ENCODE measurements around the gene COG3.
"Not testable (repeated sequence)": the region's sequence is repeated elsewhere in the genome, so short reads cannot be mapped to it uniquely, and the experiment has no call there.

COG3 gene, protein sequence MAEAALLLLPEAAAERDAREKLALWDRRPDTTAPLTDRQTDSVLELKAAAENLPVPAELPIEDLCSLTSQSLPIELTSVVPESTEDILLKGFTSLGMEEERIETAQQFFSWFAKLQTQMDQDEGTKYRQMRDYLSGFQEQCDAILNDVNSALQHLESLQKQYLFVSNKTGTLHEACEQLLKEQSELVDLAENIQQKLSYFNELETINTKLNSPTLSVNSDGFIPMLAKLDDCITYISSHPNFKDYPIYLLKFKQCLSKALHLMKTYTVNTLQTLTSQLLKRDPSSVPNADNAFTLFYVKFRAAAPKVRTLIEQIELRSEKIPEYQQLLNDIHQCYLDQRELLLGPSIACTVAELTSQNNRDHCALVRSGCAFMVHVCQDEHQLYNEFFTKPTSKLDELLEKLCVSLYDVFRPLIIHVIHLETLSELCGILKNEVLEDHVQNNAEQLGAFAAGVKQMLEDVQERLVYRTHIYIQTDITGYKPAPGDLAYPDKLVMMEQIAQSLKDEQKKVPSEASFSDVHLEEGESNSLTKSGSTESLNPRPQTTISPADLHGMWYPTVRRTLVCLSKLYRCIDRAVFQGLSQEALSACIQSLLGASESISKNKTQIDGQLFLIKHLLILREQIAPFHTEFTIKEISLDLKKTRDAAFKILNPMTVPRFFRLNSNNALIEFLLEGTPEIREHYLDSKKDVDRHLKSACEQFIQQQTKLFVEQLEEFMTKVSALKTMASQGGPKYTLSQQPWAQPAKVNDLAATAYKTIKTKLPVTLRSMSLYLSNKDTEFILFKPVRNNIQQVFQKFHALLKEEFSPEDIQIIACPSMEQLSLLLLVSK

DNA sequence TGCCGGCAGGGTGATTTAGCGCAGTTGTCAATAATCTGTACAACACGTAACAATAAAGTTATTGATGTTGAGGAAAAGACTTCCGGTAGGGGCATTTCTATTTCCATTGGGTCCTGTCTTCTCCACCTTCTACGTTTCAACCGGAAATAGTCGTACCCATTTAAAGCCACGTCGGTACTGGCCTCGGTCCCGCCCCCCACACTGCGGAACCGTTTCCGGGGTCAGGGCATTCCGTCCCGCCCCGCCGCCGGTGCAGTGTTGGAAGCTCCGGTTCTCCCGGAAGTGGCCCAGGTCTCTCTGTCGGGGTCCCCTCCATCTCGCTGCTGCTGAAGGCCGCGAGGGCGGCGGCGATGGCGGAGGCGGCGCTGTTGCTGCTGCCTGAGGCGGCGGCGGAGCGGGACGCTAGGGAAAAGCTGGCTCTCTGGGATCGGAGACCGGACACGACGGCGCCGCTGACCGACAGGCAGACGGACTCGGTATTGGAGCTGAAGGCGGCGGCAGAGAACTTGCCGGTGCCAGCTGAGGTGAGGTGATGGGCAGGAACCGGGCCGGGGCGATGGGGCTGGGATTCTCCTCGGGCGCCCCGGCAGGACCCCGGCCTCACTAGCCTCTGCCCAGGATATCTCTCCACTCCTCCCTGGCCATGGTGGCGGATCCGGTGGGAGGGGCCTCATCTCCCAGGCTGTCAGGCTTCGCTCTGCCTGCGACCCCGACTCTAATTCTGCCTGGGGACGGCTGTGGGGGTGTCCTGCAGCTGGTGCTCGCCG lies at the start of gene COG3:
TSS of gene COG3 (plus strand) at position 253 of the 767 bp plus-strand sequence. CDS start at position 351, 98 bp downstream.
- peak; percentile 89 for DNase-seq (ENCODE audit: low read depth in 2 of 2)

DNA sequence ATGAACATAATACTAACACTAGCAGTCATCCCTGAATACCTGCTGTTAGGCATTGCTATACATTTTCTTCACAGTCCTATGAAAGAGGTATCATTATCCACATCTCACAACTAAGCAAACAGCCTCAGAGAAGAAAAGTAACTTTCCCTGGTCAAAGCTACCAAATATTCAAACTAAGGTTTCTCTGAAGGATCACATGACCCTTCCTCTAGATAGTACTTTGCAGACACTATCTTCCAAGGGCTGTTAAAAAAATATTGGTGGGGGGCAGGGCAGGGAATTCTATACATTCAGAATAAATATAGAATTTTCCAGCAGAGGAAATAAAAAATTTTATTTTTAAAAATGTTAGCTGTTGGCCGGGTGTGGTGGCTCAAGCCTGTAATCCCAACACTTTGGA lies 49.6 kb upstream of the COG3 start:
- no peak for DNase-seq (ENCODE audit: low read depth in 2 of 2)

DNA sequence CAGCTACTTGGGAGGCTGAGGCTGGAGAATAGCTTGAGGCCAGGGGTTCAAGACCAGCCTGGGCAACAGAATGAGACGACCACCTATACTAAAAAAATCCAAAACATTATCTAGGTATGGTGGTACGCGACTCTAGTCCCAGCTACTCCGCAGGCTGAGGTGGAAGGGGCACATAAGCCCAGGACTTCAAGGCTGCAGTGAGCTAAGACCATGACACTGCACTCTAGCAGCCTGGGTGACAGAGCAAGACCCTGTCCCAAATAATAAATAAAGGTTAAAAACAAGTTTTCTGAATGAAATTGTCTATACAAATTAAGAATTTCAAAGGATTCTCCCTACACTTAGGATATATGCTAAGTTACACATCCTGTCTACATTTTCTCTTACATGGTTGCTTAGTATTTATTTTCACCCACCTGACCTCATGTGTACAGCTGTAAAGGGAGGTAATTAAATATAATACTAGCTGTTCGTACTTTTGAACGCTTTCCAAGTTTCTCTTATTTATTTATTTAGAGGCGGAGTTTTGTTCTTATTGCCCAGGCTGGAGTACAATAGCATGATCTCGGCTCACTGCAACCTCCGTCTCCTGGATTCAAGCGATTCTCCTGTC lies 48.1 kb upstream of the COG3 start:
- DNase-seq (ENCODE audit: low read depth in 2 of 2) = no peak

DNA sequence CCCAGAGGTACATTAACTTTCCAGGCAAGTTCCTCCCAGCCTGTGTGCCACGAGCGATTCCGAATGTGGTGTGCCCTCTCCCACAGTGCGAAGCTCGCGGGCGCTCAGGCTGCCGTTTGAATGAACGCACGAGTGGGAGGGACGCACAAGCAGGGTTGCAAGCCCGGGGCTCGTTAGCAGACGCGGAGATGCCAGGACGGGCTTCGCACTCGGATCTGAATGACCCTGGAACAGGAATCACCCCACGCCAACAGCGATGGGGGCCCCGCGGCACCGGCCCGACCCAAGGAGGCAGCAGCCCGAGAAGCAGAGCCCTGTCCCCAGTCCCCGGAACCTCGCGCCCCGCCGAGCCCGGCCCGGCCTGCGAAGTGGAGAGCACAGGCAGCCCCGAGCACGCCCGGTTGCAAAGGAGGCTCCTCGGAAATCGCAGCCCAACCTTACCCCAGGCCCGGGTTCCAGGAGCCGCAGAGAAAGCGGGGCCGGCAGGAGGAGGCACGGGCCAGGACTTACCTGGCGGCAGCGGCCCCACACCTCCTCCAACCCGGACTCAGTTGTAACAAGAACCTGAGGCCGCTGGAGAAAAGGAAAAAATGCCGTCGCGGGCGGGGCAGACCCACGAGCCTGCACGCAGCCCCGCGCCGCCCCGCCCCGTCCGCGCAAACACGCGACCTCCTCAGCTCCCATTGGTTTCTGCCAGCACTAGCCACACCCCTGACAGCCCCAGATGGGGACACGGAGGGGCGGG lies 46.8 kb upstream of the COG3 start, which contains the start of gene SLC25A30:
TSS of gene SLC25A30 (minus strand) at position 584 of the 745 bp plus-strand sequence. CDS start 6,948 bp downstream, outside the sequence.
- DNase-seq (ENCODE audit: low read depth in 2 of 2) = peak; percentile 78 to 84

DNA sequence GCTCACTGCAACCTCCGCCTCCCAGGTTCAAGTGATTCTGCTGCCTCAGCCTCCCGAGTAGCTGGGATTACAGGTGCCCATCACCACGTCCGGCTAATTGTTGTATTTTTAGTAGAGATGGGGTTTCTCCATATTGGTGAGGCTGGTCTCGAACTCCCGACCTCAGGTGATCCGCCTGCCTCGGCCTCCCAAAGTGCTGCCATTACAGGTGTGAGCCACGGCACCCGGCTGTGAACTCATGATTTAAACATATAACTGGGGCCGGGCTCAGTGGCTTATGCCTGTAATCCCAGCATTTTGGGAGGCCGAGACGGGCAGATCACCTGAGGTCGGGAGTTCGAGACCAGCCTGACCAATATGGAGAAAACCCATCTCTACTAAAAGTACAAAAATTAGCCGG lies 45.4 kb upstream of the COG3 start:
- not testable (repeated sequence) for DNase-seq (ENCODE audit: low read depth in 2 of 2)

DNA sequence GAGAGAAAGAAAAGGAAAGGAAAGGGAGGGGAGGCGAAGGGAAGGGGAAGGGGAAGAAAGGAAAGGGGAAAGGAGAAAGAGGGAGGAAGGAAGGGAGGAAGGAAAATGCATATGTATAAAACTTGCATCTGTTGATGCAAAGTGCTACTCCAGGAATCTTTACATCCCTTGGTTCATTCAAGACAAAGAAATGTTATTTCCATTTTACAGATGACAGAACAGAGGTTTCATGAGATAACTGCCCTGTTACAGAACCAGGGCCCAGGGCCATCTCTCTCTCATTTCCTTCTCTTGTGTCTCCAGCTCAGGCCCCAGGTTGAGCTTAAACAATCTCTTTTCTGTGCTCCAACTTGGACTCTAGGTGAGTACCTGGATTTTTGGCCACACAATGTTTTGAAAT lies 44.8 kb upstream of the COG3 start:
- no peak for DNase-seq (ENCODE audit: low read depth in 2 of 2)

DNA sequence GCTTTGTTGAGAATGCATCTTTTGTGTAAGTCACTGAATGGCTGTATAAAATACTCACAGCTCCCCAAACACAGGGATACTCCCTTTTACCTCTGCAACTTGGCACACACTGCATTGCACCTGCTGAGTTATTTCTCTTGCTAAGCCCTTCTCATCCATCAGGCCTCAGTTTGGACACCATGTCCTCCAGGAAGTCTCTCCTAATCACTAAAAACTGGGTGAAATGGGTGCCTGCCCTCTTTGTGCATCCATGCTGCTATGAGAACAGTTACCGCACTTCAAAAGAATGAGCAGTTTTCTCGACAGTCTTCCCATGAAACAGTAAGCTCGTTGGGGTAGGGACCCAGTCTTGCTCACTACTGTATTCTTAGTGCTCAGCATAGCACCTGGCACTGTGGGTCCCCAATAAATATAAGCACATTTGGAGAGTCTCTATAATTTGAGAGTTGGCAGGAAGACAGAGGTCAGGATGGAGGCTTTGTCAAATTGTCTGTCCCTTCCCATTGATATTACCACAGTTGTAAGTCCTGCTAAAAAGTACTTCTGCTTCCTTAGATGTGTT lies 41.9 kb upstream of the COG3 start:
- DNase-seq (ENCODE audit: low read depth in 2 of 2) = no peak

DNA sequence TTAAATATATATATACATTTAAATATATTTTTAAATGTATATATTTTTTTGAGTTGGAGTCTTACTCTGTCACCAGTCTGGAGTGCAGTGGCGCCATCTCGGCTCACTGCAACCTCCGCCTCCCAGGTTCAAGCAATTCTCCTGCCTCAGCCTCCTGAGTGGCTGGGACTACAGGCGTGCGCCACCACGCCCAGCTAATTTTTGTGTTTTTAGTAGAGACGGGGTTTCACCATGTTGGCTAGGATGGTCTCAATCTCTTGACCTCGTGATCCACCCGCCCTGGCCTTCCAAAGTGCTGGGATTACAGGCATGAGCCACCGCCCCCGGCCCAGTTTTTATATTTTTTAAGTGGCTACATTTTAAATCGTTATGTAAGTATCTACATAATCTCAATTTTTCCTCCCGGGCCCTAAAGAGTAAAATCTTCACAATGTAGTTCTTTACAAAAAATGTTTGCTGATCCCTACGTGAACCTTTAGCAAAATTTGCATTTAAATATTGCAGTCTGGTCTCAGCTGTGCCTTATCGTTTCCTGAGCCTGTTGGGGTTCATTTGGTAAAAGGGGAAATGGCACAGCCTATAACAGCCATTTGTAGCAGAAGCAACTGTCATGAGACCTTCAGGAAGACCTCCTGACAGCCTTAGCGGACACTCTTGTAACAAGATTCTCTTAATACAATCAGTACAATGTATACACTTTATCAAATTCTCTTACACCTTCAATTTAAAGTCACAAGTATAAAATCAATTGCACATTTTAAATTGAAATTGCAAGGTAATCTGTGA lies 38.5 kb upstream of the COG3 start:
- DNase-seq (ENCODE audit: low read depth in 2 of 2) = not testable (repeated sequence)

DNA sequence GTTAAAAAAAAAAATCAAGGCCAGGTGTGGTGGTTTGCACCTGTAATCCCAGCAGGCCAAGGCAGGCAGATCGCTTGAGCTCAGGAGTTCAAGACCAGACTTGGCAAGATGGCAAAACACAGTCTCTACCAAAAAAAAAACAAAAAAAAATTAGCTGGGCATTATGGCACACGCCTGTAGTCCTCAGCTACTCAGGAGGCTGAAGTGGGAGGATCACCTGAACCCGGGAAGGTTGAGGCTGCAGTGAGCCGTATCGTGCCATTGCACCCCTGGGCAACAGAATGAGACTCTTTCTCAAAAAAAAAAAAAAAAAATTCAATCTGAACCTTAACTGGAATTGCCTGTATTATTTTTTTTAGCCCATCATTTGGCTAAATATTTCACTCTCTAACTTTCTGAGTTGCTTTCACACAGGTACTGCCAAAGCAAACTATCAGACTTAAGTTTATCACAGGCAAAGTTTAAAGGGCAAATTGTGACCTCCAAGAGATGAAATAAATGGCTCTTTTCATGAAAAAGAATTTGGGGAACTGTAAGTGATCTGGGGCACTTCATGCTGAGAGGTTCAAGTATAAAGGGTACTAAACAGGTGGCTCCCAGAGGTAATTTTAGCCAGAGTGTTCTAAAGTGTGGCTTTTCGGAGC lies 31.9 kb upstream of the COG3 start:
- DNase-seq (ENCODE audit: low read depth in 2 of 2) = no peak

DNA sequence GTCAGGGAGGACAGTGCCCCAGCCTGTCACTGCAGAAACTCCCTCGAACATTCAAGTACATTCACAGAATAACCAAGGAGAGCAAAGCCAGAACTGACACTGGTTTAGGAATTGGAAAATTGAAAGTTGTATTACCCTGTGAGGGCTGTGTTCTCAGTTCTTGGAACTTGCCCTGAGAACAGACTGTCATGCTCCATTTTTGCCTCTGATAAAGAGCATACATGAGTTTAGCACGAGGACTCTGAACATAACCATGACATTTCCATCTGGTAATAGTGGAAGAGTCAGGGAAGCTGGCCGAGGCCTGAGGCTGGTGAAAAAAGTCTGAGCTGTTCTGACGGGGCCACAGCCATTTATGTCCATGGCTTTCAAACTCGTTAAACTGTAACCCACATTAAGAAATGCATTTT lies 31.4 kb upstream of the COG3 start:
- no peak for DNase-seq (ENCODE audit: low read depth in 2 of 2)

DNA sequence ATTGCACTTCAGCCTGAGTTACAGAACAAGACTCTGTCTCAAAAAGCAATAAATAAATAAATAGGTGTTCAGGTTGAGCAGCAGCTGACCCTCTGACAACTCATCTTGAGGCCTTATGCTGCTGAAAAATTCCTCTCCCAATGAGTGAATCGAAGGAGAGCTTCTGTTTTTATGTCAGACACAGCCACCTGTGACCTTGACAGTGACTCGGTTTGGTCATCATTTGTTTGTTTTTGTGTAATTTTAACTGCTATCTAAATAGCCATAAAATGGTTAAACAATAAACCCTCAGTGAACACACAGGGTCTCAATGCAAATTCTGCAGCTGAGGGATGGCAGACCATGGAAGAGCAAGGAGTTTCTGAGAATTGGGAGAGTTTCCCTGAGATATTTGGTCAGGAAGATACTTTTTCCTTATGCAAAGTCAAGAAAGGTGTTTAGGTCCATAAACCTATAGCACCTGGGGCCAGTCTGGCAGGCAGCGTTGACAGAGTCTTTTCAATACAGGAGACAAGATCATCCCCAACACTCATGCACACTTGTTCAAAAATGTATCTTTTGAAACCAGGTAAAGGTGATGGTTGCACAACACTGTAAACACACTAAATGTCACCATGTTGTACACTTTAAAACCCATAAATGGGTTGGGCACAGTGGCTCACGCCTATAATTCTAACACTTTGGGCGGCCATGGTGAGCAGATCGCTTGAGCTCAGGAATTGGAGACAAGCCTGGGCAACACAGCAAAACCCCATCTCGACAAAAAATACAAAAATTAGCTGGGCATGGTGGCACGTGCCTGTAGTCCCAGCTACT lies 30.0 kb upstream of the COG3 start:
- no peak for DNase-seq (ENCODE audit: low read depth in 2 of 2)

DNA sequence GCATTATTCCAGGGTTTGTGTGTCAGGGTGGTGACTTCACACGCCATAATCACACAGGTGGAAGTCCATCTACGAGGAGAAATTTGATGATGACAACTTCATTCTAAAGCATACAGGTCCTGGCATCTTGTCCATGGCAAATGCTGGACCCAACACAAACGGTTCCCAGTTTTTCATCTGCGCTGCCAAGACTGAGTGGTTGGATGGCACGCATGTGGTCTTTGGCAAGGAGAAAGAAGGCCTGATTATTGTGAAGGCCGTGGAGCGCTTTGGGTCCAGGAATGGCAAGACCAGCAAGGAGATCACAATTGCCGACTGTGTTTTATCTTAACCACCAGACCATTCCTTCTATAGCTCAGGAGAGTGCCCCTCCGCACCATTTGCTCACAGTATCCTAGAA lies 28.4 kb upstream of the COG3 start:
- no peak for DNase-seq (ENCODE audit: low read depth in 2 of 2)

DNA sequence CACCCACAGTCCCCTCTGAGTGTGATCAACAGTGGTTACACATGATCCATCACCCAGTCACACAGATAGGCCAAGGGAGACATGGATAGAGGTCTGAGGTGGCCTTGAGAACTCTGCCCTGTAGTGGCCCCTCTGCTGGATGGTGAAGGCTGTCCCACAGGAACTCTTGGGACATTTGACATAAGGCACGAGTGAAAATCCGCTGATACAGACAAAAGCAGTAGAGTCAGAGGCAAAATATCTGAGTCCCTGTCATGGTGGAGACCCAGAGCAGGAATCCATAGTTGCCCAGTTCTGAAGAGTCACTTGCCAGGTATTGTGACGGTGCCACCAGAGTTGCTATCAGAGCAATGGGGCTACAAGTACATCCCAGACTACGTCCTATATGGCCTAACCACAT lies 27.8 kb upstream of the COG3 start:
- DNase-seq (ENCODE audit: low read depth in 2 of 2) = no peak

DNA sequence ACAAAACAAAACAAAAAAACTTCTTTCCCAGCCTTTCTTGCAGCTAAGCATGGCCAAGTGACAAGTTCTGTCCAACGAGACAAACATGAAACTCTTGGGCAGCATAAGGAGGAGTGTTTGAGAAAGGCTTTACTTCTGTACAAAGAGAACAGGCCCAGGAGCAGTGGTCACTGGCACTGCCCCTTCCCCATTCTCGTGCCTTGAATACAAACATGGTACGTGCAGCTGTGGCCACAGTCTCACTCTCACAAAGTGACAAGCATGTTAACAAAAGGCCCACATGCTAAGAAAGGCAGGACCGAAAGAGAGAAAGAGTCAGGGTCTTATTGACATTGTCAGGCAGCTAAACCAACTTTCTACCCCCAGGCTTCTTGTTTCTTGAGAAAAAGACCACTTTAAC lies 26.8 kb upstream of the COG3 start:
- no peak for DNase-seq (ENCODE audit: low read depth in 2 of 2)

DNA sequence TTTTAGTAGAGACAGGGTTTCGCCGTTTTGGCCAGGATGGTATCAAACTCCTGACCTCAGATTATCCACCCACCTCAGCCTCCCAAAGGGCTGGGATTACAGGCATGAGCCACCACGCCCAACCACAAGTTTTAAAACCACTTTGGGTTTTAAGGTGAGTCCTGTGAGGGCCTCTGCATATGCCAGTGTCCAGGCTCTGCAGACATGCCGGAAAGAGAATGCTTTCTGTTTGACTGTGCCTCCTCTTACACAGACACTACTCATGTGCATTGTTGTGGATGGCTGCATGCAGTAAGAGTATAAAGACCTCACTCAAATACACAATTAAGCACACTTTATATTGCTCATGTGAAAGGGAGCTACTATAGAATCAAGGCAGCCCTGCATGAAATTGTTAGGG lies 25.7 kb upstream of the COG3 start:
- DNase-seq (ENCODE audit: low read depth in 2 of 2) = no peak

DNA sequence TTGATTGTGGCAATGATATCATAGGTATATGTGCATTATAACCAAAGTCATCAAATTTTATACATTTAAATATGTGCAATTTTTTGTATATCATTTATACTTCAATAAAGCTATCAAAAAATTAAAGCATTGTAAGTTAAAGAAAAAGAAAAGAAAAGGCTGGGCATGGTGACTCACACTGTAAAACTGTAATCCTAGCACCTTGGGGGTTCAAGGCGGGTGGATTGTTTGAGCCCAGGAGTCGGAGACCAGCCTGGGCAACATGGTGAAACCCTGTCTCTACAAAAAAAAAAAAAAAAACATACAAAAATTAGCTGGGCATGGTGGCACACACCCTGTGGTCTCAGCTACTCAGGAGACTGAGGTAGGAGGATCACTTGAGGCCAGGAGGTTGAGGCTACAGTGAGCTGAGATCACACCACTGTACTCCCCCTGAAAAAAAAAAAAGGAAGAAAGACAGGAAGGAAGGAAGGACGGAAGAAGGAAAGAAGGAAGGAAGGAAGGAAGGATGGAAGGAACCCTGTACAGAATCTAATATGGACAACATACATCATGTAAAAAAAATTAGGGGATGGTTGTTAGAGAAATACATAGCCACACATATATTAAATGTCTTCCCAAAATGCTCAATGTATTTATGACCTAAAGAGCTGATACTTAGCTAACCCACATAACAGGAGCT lies 24.8 kb upstream of the COG3 start:
- DNase-seq (ENCODE audit: low read depth in 2 of 2) = no peak

DNA sequence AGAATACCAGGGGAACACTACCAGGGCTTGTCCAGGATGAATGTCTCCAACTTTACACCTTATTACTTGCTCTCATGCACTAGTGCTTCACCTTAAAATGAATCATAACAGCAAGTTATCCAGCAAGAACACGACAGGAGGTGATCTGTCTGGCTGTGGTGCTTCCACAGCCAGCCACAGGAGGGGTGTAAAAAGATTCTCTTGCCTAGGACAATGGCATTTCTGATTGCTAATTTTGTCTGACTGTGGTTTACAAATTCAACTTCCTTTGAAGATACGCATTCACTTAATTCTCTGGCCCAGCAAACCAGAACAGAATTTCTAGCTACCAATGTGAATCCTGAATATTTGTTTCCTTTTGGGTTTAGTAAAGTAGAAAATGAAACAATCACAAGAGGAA lies 23.1 kb upstream of the COG3 start:
- no peak for DNase-seq (ENCODE audit: low read depth in 2 of 2)

DNA sequence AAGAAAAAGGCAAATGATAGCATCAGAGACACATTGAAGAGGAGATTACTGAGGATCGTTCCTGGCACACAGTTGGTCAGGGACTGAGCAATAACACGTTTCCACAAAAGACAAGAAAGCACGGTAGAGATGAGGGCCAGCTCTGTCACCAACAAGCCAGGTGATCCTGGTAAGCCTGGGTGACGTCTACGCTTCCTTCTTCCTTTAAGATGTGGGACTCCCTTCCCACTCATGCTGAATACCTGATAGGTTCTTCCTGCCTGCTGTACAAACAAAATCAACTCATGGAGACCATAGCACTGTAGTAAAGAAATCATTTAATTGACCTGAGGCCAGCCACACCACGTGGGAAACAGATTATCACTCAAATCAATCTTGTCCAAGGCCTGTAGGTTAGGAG lies 19.7 kb upstream of the COG3 start:
- DNase-seq (ENCODE audit: low read depth in 2 of 2) = no peak
